Activated T-cell treated with anti-CD3 and anti-CD28 coated beads for 48 hours (primary cell): ENCODE measurements around the gene CERS6.
"Not testable (repeated sequence)": the region's sequence is repeated elsewhere in the genome, so short reads cannot be mapped to it uniquely, and the experiment has no call there.

Source experiments
- DNase-seq: peaks from one replicate; pipeline ENCODE4 v3.0.0-alpha.2; 2020; ENCODE audit warnings: low read depth

The CERS6 gene

GRCh38 chr2:168455645-168456520 is at the start of gene CERS6:
Gene CERS6, plus strand, starts transcription at chr2:168456272. Its CDS starts 177 bp downstream, at chr2:168456449.
- peak; percentile 87 for DNase-seq

GRCh38 chr2:168412301-168412700 is 43.8 kb upstream of the CERS6 start:
- not testable (repeated sequence) for DNase-seq

GRCh38 chr2:168413101-168413500 is 43.0 kb upstream of the CERS6 start:
- DNase-seq: not testable (repeated sequence)

- no peak for DNase-seq
Observed at GRCh38 chr2:168416555-168416954, 39.5 kb upstream of the CERS6 start.

GRCh38 chr2:168422584-168422983 is 33.5 kb upstream of the CERS6 start:
- no peak for DNase-seq

GRCh38 chr2:168424112-168424951 is 31.7 kb upstream of the CERS6 start:
- no peak for DNase-seq

GRCh38 chr2:168424971-168425370 is 31.1 kb upstream of the CERS6 start:
- no peak for DNase-seq

- no peak for DNase-seq
Observed at GRCh38 chr2:168426861-168427260, 29.2 kb upstream of the CERS6 start.

- no peak for DNase-seq
Observed at GRCh38 chr2:168427451-168427850, 28.6 kb upstream of the CERS6 start.

- DNase-seq: no peak
Observed at GRCh38 chr2:168428431-168428830, 27.6 kb upstream of the CERS6 start.

- DNase-seq: no peak
Observed at GRCh38 chr2:168429988-168430387, 26.1 kb upstream of the CERS6 start.

- no peak for DNase-seq
Observed at GRCh38 chr2:168430431-168430830, 25.6 kb upstream of the CERS6 start.

GRCh38 chr2:168431301-168432024 is 24.6 kb upstream of the CERS6 start:
- no peak for DNase-seq

- no peak for DNase-seq
Observed at GRCh38 chr2:168432100-168432499, 24.0 kb upstream of the CERS6 start.

GRCh38 chr2:168432565-168433186 is 23.4 kb upstream of the CERS6 start:
- peak; percentile 14 for DNase-seq

GRCh38 chr2:168433527-168433926 is 22.5 kb upstream of the CERS6 start:
- no peak for DNase-seq

- no peak for DNase-seq
Observed at GRCh38 chr2:168434146-168434545, 21.9 kb upstream of the CERS6 start.

GRCh38 chr2:168436840-168437239 is 19.2 kb upstream of the CERS6 start:
- no peak for DNase-seq

- no peak for DNase-seq
Observed at GRCh38 chr2:168438553-168438952, 17.5 kb upstream of the CERS6 start.

- DNase-seq: no peak
Observed at GRCh38 chr2:168439536-168439935, 16.5 kb upstream of the CERS6 start.

- no peak for DNase-seq
Observed at GRCh38 chr2:168441214-168441872, 14.7 kb upstream of the CERS6 start.
